Neuronal stem cell (in vitro differentiated cells): ENCODE measurements around the gene SNRK.

ENCODE experiments used
- DNase-seq: peaks from one replicate; pipeline ENCODE4 v3.0.0-alpha.2; 2013; ENCODE audit warnings: low spot score
- H2AFZ ChIP-seq: one replicate; pipeline ENCODE4 v1.6.1; 2013; ENCODE audit warnings: mild to moderate bottlenecking, low read length, inconsistent platforms
- H2AK5ac ChIP-seq: 2 replicates; pipeline ENCODE4 v1.6.1; 2013; ENCODE audit warnings: low read depth, mild to moderate bottlenecking, inconsistent platforms, low read length, moderate library complexity, mixed read lengths
- H2BK120ac ChIP-seq: 2 replicates; pipeline ENCODE4 v1.6.1; 2013; ENCODE audit warnings: low read depth, mild to moderate bottlenecking, inconsistent platforms, low read length, moderate library complexity, mixed read lengths
- H2BK12ac ChIP-seq: one replicate; pipeline ENCODE4 v1.6.1; 2013; ENCODE audit warnings: low read length, inconsistent platforms
- H2BK15ac ChIP-seq: 2 replicates; pipeline ENCODE4 v1.6.1; 2013; ENCODE audit warnings: mild to moderate bottlenecking, low read length, inconsistent platforms, mixed read lengths
- H2BK5ac ChIP-seq: one replicate; pipeline ENCODE4 v1.6.1; 2013; ENCODE audit warnings: inconsistent platforms, mild to moderate bottlenecking, low read length, moderate library complexity
- H3K14ac ChIP-seq: one replicate; pipeline ENCODE4 v1.6.1; 2013; ENCODE audit warnings: low read length, inconsistent platforms
- H3K18ac ChIP-seq: 2 replicates; pipeline ENCODE4 v1.6.1; 2013; ENCODE audit warnings: low read length, inconsistent platforms
- H3K23ac ChIP-seq: 2 replicates; pipeline ENCODE4 v1.6.1; 2013; ENCODE audit warnings: low read depth, mild to moderate bottlenecking, mixed read lengths, low read length, inconsistent platforms; ENCODE audit not compliant: poor library complexity
- H3K27ac ChIP-seq: replicated peaks from 3 replicates; pipeline ENCODE4 v1.5.1; 2013; ENCODE audit warnings: low read length, inconsistent platforms
- H3K27me3 ChIP-seq, 3 experiments: 2 replicates each; pipeline ENCODE4 v1.6.1; 2013; ENCODE audit warnings: low read length in 3 of 3, mild to moderate bottlenecking in 2 of 3, inconsistent platforms in 1 of 3, low read depth in 1 of 3, mixed read lengths in 1 of 3, moderate library complexity in 1 of 3; ENCODE audit not compliant: control insufficient read depth in 3 of 3, insufficient read depth in 3 of 3
- H3K36me3 ChIP-seq, 2 donors: replicated peaks in 1 of 2; 2 replicates each; pipeline ENCODE4 v1.6.1; 2013; ENCODE audit warnings: low read length in 2 of 2; ENCODE audit not compliant: control insufficient read depth in 2 of 2, insufficient read depth in 2 of 2
- H3K4ac ChIP-seq: 2 replicates; pipeline ENCODE4 v1.6.1; 2013; ENCODE audit warnings: inconsistent platforms, mild to moderate bottlenecking, low read length, moderate library complexity
- H3K4me1 ChIP-seq, 2 donors: 1 replicate in 1 of 2; 2 replicates in 1 of 2; pipeline ENCODE4 v1.6.1; 2013; ENCODE audit warnings: low read length in 2 of 2, low read depth in 1 of 2; ENCODE audit not compliant: control insufficient read depth in 2 of 2, insufficient read depth in 1 of 2
- H3K4me2 ChIP-seq: one replicate; pipeline ENCODE4 v1.6.1; 2013; ENCODE audit warnings: mild to moderate bottlenecking, low read length, inconsistent platforms; ENCODE audit not compliant: insufficient read depth, poor library complexity, severe bottlenecking
- H3K4me3 ChIP-seq, 2 donors: 2 replicates each; pipeline ENCODE4 v1.5.1; 2013; ENCODE audit warnings: low read length in 2 of 2, mild to moderate bottlenecking in 2 of 2, inconsistent platforms in 1 of 2, moderate library complexity in 1 of 2
- H3K79me1 ChIP-seq: one replicate; pipeline ENCODE4 v1.6.1; 2013; ENCODE audit warnings: low read depth, mild to moderate bottlenecking, inconsistent platforms, low read length, moderate library complexity
- H3K9ac ChIP-seq: one replicate; pipeline ENCODE4 v1.6.1; 2013; ENCODE audit warnings: mild to moderate bottlenecking, low read depth, low read length, inconsistent platforms; ENCODE audit not compliant: poor library complexity
- H3K9me3 ChIP-seq, 2 donors: replicated peaks in 1 of 2; 2 replicates each; pipeline versions ENCODE3 to v1.6.1; 2013; ENCODE audit warnings: low read length in 2 of 2, mild to moderate bottlenecking in 2 of 2, inconsistent platforms in 1 of 2, low read depth in 1 of 2, mixed read lengths in 1 of 2, moderate library complexity in 1 of 2; ENCODE audit not compliant: control insufficient read depth in 2 of 2, insufficient read depth in 1 of 2
- H4K8ac ChIP-seq: one replicate; pipeline ENCODE4 v1.6.1; 2013; ENCODE audit warnings: low read depth, mild to moderate bottlenecking, inconsistent platforms, low read length, moderate library complexity
- H4K91ac ChIP-seq: one replicate; pipeline ENCODE4 v1.6.1; 2013; ENCODE audit warnings: low read length, low read depth, mild to moderate bottlenecking, inconsistent platforms; ENCODE audit not compliant: poor library complexity
- WGBS, 2 donors: extraction: QIAGEN DNeasy Blood & Tissue Kit; methylation state at CpG; one replicate each; pipeline ENCODE4 v1.1.7; 2013; ENCODE audit warnings: missing lambda C conversion rate in 2 of 2, mixed read lengths in 1 of 2; ENCODE audit not compliant: insufficient read length in 2 of 2, insufficient replicate concordance in 1 of 2; ENCODE audit errors: extremely low coverage in 2 of 2; 5-methylcytosine and 5-hydroxymethylcytosine counted together

Gene SNRK

DNA sequence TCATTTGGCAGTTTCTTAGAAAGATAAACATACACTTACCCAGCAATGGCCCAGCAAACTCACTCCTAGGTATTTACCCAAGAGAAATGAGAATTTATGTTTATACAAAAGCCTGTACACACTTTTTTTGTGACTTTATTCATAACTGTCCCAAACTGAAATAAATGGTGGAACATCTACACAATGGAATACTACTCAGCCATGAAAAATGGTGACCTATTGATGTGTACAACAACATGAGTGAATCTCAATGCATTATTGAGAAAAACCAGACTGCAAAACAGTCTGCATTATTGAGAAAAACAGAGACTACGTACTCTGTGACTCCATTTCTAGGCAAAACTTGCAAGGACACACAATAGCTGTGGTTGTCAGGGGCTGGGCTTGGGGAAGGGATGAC, 37.2 kb downstream of the SNRK start:
- no peak overlapping the region for H4K8ac ChIP-seq

GRCh38 chr3:43326891-43327581, 40.7 kb downstream of the SNRK start:
- Histone ChIP-seq H2AFZ (no peak overlapping the region), H3K4me3 (no peak overlapping the region), H3K27me3 (no peaks in the 10 kb centered on the region), H2BK5ac (no peak overlapping the region), H3K9me3 (no peaks in the 10 kb centered on the region), H3K4me2 (no peak overlapping the region), H3K4me1 (peaks cover 2 to 12% of the 10 kb centered on the region in 2 donors), H3K14ac (no peak overlapping the region), H2BK12ac (no peak overlapping the region), H3K9ac (no peak overlapping the region), H3K79me1 (peaks cover 1% of the 10 kb centered on the region), H3K23ac (no peak overlapping the region), H2AK5ac (no peak overlapping the region), H2BK15ac (no peak overlapping the region), H2BK120ac (no peak overlapping the region), H3K36me3 (peaks cover 0 to 6% of the 10 kb centered on the region in 2 donors), H3K4ac (no peak overlapping the region), H4K8ac (no peak overlapping the region), H4K91ac (no peak overlapping the region), H3K18ac (no peak overlapping the region), H3K27ac (no peak overlapping the region)
- DNase-seq = no peak
- WGBS, 2 donors = no CpG with 5 or more reads among the region's 3 CpGs

More for the DNA sequence above, 37.2 kb downstream of the SNRK start:
- Histone ChIP-seq H3K9me3 (no peaks in the 10 kb centered on the region), H3K36me3 (peaks cover 0 to 14% of the 10 kb centered on the region in 2 donors), H3K79me1 (no peaks in the 10 kb centered on the region), H3K9ac (no peak overlapping the region), H3K23ac (no peak overlapping the region), H3K4me1 (peaks cover 2 to 5% of the 10 kb centered on the region in 2 donors), H2BK120ac (no peak overlapping the region), H3K4me3 (no peak overlapping the region), H2AFZ (no peak overlapping the region), H3K27me3 (no peaks in the 10 kb centered on the region), H2BK5ac (no peak overlapping the region), H3K14ac (no peak overlapping the region), H2AK5ac (no peak overlapping the region), H3K27ac (no peak overlapping the region), H4K91ac (no peak overlapping the region), H3K4ac (no peak overlapping the region), H3K18ac (no peak overlapping the region), H2BK15ac (no peak overlapping the region), H2BK12ac (no peak overlapping the region), H3K4me2 (no peak overlapping the region)
- no CpG with 5 or more reads among the region's 1 CpG for WGBS, 2 donors
- no peak for DNase-seq

DNA sequence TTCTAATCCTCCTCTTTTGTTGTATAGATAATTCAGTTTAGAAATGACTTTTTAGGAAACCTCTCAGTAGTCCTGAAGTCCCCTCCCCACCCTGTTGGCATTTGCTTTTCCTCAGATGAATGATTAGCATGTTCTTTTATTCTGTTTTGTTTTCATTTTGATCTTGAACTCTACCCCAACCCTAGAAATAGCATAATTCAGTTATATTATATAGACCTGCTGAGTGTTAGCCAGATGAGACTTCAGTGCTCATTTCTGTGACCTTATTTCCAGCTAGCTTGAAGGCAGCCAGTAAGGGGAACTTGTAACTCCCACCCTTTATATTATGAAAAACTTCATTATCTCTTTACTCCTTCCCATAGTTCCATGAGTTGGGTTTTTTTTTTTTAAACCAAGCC, 41.2 kb downstream of the SNRK start:
- H3K4me2 ChIP-seq = no peak overlapping the region
- H3K23ac ChIP-seq = no peak overlapping the region
- H4K91ac ChIP-seq = no peak overlapping the region
- H2BK15ac ChIP-seq = no peak overlapping the region
- H2BK12ac ChIP-seq = no peak overlapping the region
- no peaks in the 10 kb centered on the region for H3K27me3 ChIP-seq
- no peak overlapping the region for H2AFZ ChIP-seq
- no peak overlapping the region for H3K4ac ChIP-seq
- H3K14ac ChIP-seq = no peak overlapping the region
- H3K36me3 ChIP-seq = peaks cover 0 to 11% of the 10 kb centered on the region in 2 donors
- peaks cover 2 to 12% of the 10 kb centered on the region in 2 donors for H3K4me1 ChIP-seq
- no peak overlapping the region for H3K18ac ChIP-seq
- no peak for DNase-seq
- peaks cover 0 to 2% of the 10 kb centered on the region in 2 donors for H3K9me3 ChIP-seq
- H3K9ac ChIP-seq = no peak overlapping the region
- peaks cover 1% of the 10 kb centered on the region for H3K79me1 ChIP-seq
- no peak overlapping the region for H3K27ac ChIP-seq
- H2BK5ac ChIP-seq = no peak overlapping the region
- no peak overlapping the region for H2AK5ac ChIP-seq
- no peak overlapping the region for H3K4me3 ChIP-seq
- no peak overlapping the region for H2BK120ac ChIP-seq
- no peak overlapping the region for H4K8ac ChIP-seq

GRCh38 chr3:43328653-43329052, 42.3 kb downstream of the SNRK start:
- Histone ChIP-seq H3K27ac (no peak overlapping the region), H2AK5ac (no peak overlapping the region), H3K9me3 (peaks cover 0 to 6% of the 10 kb centered on the region in 2 donors), H3K9ac (no peak overlapping the region), H2BK15ac (no peak overlapping the region), H3K4me1 (peaks cover 2 to 12% of the 10 kb centered on the region in 2 donors), H3K79me1 (peaks cover 1% of the 10 kb centered on the region), H2BK120ac (no peak overlapping the region), H2AFZ (no peak overlapping the region), H3K14ac (no peak overlapping the region), H3K4me2 (no peak overlapping the region), H3K23ac (no peak overlapping the region), H3K4ac (no peak overlapping the region), H2BK12ac (no peak overlapping the region), H4K91ac (no peak overlapping the region), H3K36me3 (peaks cover 0 to 16% of the 10 kb centered on the region in 2 donors), H4K8ac (no peak overlapping the region), H3K4me3 (no peak overlapping the region), H3K27me3 (no peaks in the 10 kb centered on the region), H2BK5ac (no peak overlapping the region), H3K18ac (no peak overlapping the region)
- no peak for DNase-seq
